Head of caudate nucleus (tissue), 42 donors: ENCODE data around the gene RWDD3.

Experiments used
- DNase-seq, 42 donors: peaks; one replicate each; pipeline versions ENCODE4 v3.0.0 to v3.0.0-alpha.2; 2020 to 2021; ENCODE audit warnings: mixed read lengths in 7 of 42
- intact Hi-C: fragments of 100-400 bp; cut with DNase I; formaldehyde crosslinking; loops from one replicate; pipeline ENCODE4 v1.15.0; 2022

Gene RWDD3

GRCh38 chr1:95263450-95263849, 29.4 kb downstream of the RWDD3 start:
- intact Hi-C loops = no loop called here
- DNase-seq = no peak

- intact Hi-C loops = no loop called here
- no peak for DNase-seq
Observed at GRCh38 chr1:95265106-95265505, 31.1 kb downstream of the RWDD3 start.

GRCh38 chr1:95276429-95276828, 42.4 kb downstream of the RWDD3 start:
- DNase-seq = no peak
- intact Hi-C loops = no loop called here

GRCh38 chr1:95278173-95279006, 44.4 kb downstream of the RWDD3 start:
- no peak for DNase-seq
- intact Hi-C loops = no loop called here

GRCh38 chr1:95281781-95282517, 47.9 kb downstream of the RWDD3 start:
- intact Hi-C loops = no loop called here

GRCh38 chr1:95282518-95282895, 48.5 kb downstream of the RWDD3 start:
- no peak for DNase-seq
- intact Hi-C loops = no loop called here

More at GRCh38 chr1:95281781-95282517, 47.9 kb downstream of the RWDD3 start:
- no peak for DNase-seq

- intact Hi-C loops = no loop called here
- no peak for DNase-seq
Observed at GRCh38 chr1:95284420-95284819, 50.4 kb downstream of the RWDD3 start.

- DNase-seq = no peak
Observed at GRCh38 chr1:95286479-95286878, 52.5 kb downstream of the RWDD3 start.

GRCh38 chr1:95287081-95287480, 53.1 kb downstream of the RWDD3 start:
- no peak for DNase-seq
- intact Hi-C loops = no loop called here

More at GRCh38 chr1:95286479-95286878, 52.5 kb downstream of the RWDD3 start:
- intact Hi-C loops = no loop called here

GRCh38 chr1:95287825-95288224, 53.8 kb downstream of the RWDD3 start:
- DNase-seq = no peak
- intact Hi-C loops = no loop called here
